ENCODE data around the gene TMEM229B.

TMEM229B gene

DNA sequence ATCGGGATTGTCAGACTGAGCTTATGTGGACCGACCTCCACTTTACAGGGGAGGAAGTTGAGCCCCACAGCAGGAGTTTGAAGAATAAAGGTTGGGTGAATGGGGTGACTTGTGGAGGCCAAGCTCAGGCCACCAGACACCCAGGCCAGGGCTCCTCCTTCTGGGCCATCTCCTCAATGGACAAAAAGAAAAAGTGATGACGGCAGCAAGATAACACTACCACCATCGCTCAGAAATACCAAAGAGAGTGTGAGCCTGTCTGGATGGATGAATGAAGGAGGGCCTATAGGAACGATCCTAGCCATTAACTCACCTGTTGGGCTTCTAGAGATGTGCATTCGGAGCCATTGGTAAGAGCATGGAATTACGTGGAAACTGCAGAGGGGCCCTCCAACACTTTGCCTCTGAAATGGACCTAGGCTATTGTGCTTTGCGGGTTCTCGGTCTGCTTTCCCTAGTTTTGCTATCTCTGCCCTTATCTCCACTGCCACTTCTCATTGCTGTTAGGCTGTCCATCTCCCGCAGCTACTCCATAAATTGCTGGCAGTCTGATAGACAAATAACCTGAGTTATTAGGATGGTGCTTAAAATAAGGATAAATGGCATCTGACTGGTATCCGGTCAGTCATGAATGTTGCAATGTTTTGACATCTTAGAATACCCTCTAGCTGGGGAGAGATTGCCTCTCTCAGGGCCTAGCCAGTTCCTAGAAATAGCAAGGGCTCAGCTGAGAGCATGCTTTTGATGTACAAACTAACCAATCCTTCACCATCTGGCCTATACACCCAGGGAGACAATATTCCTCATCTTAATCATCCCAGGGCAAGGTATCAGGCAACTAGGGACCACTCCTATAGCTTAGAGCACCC, 66.9 kb downstream of the TMEM229B start:
- DNase-seq (ENCODE audit: low spot score) = no peak
